Effector memory CD4-positive, alpha-beta T cell (primary cell): ENCODE results near the gene C1QTNF1.

Source experiments
- DNase-seq, 3 donors: peaks; one replicate each; pipeline ENCODE4 v3.0.0-alpha.2; 2020
- H3K27ac ChIP-seq: 2 replicates; pipeline ENCODE4 v1.7.0; 2013; ENCODE audit warnings: mild to moderate bottlenecking, low read length, moderate library complexity; ENCODE audit not compliant: insufficient read depth, poor library complexity, severe bottlenecking
- H3K27me3 ChIP-seq: replicated peaks from 2 replicates; pipeline ENCODE4 v1.7.0; 2013; ENCODE audit warnings: mild to moderate bottlenecking, low read length; ENCODE audit not compliant: insufficient read depth, control insufficient read depth, poor library complexity, severe bottlenecking
- H3K36me3 ChIP-seq: 2 replicates; pipeline ENCODE4 v1.7.0; 2013; ENCODE audit warnings: mild to moderate bottlenecking, low read length, moderate library complexity; ENCODE audit not compliant: control insufficient read depth, insufficient read depth
- H3K4me1 ChIP-seq: 2 replicates; pipeline ENCODE4 v1.7.0; 2013; ENCODE audit warnings: low read length, mild to moderate bottlenecking; ENCODE audit not compliant: control insufficient read depth, insufficient read depth, poor library complexity, severe bottlenecking
- H3K4me3 ChIP-seq: 2 replicates; pipeline ENCODE4 v1.7.0; 2013; ENCODE audit warnings: low read length, low read depth, mild to moderate bottlenecking; ENCODE audit not compliant: insufficient read depth, poor library complexity, severe bottlenecking
- H3K9me3 ChIP-seq: 2 replicates; pipeline ENCODE4 v1.7.0; 2013; ENCODE audit warnings: mild to moderate bottlenecking, low read length, moderate library complexity; ENCODE audit not compliant: control insufficient read depth
- total RNA-seq, 3 donors: gene quantifications; one replicate each; lab custom pipeline; 2026; lab: John Stamatoyannopoulos, UW

C1QTNF1 gene
- 0 to 0.19 (median 0.17) reads per million in 3 donors for total RNA-seq

- Histone ChIP-seq H3K9me3 (no peaks in the 10 kb centered on the region), H3K36me3 (no peaks in the 10 kb centered on the region), H3K4me1 (peaks cover 13% of the 10 kb centered on the region), H3K27me3 (peaks cover 10% of the 10 kb centered on the region), H3K4me3 (peak within 1 kb of the TSS; percentile 67), H3K27ac (no peak within 1 kb of the TSS)
- peak in 2 of 3 donors; percentile 13 to 31 for DNase-seq
Observed at GRCh38 chr17:79023886-79024771, at the start of gene C1QTNF1. Gene C1QTNF1 (plus strand): TSS chr17:79024169. CDS start chr17:79043969, 19,800 bp downstream.

GRCh38 chr17:78974635-78975591 is 49.1 kb upstream of the C1QTNF1 start:
- no peaks in the 10 kb centered on the region for H3K36me3 ChIP-seq
- H3K27me3 ChIP-seq = no peaks in the 10 kb centered on the region
- no peak overlapping the region for H3K4me3 ChIP-seq
- DNase-seq = no peak
- H3K4me1 ChIP-seq = peaks cover 3% of the 10 kb centered on the region
- H3K9me3 ChIP-seq = no peaks in the 10 kb centered on the region
- no peak overlapping the region for H3K27ac ChIP-seq

- no peak overlapping the region for H3K4me3 ChIP-seq
- no peak overlapping the region for H3K27ac ChIP-seq
- peaks cover 3% of the 10 kb centered on the region for H3K4me1 ChIP-seq
- no peaks in the 10 kb centered on the region for H3K27me3 ChIP-seq
- no peaks in the 10 kb centered on the region for H3K36me3 ChIP-seq
- DNase-seq = no peak
- H3K9me3 ChIP-seq = no peaks in the 10 kb centered on the region
Observed at GRCh38 chr17:78976907-78977680, 46.9 kb upstream of the C1QTNF1 start.

- no peak for DNase-seq
- Histone ChIP-seq H3K4me1 (peaks cover 3% of the 10 kb centered on the region), H3K9me3 (no peaks in the 10 kb centered on the region), H3K27me3 (no peaks in the 10 kb centered on the region), H3K4me3 (no peak overlapping the region), H3K27ac (no peak overlapping the region), H3K36me3 (no peaks in the 10 kb centered on the region)
Observed at GRCh38 chr17:78977681-78977943, 46.4 kb upstream of the C1QTNF1 start.

- Histone ChIP-seq H3K27ac (no peak overlapping the region), H3K9me3 (no peaks in the 10 kb centered on the region), H3K36me3 (no peaks in the 10 kb centered on the region), H3K4me3 (no peak overlapping the region), H3K27me3 (no peaks in the 10 kb centered on the region), H3K4me1 (peaks cover 3% of the 10 kb centered on the region)
- no peak for DNase-seq
Observed at GRCh38 chr17:78977997-78978973, 45.7 kb upstream of the C1QTNF1 start.

- peak within 1 kb of the TSS; percentile 51 for H3K27ac ChIP-seq
- no peaks in the 10 kb centered on the region for H3K9me3 ChIP-seq
- H3K4me3 ChIP-seq = peak within 1 kb of the TSS; percentile 46
- no peaks in the 10 kb centered on the region for H3K36me3 ChIP-seq
- peak in 2 of 3 donors; percentile 2 to 17 for DNase-seq
- H3K27me3 ChIP-seq = no peaks in the 10 kb centered on the region
- H3K4me1 ChIP-seq = peaks cover 3% of the 10 kb centered on the region
Observed at GRCh38 chr17:78979780-78980623, 44.0 kb upstream of the C1QTNF1 start, which contains the start of gene LGALS3BP. Gene LGALS3BP (minus strand): TSS chr17:78979923. CDS start chr17:78977191, 2,732 bp downstream.

- H3K36me3 ChIP-seq = no peaks in the 10 kb centered on the region
- H3K4me3 ChIP-seq = no peak overlapping the region
- H3K27me3 ChIP-seq = no peaks in the 10 kb centered on the region
- H3K9me3 ChIP-seq = no peaks in the 10 kb centered on the region
- no peak for DNase-seq
- H3K4me1 ChIP-seq = peaks cover 3% of the 10 kb centered on the region
- H3K27ac ChIP-seq = no peak overlapping the region
Observed at GRCh38 chr17:78980624-78980972, 43.4 kb upstream of the C1QTNF1 start.

- H3K9me3 ChIP-seq = no peaks in the 10 kb centered on the region
- no peaks in the 10 kb centered on the region for H3K36me3 ChIP-seq
- no peak for DNase-seq
- peaks cover 3% of the 10 kb centered on the region for H3K4me1 ChIP-seq
- no peak overlapping the region for H3K27ac ChIP-seq
- no peaks in the 10 kb centered on the region for H3K27me3 ChIP-seq
- no peak overlapping the region for H3K4me3 ChIP-seq
Observed at GRCh38 chr17:78981010-78981888, 42.7 kb upstream of the C1QTNF1 start.
